HG02943 (cell line): Measurements from ENCODE around the gene RAD18.

Experiments used
- ATAC-seq: cut with Tn5 transposase; IDR thresholded peaks from one replicate; pipeline ENCODE4 v1.9.1; 2021; ENCODE audit warnings: mild to moderate bottlenecking, low read depth, moderate library complexity; ENCODE audit not compliant: unreplicated experiment

Gene RAD18

GRCh38 chr3:8839607-8840325 lies 123.5 kb downstream of the RAD18 start:
- no peak for ATAC-seq

GRCh38 chr3:8838765-8839423 lies 124.4 kb downstream of the RAD18 start:
- ATAC-seq, result no peak

- no peak for ATAC-seq
Measured at GRCh38 chr3:8838234-8838633, 125.0 kb downstream of the RAD18 start.

GRCh38 chr3:8837162-8837561 lies 126.1 kb downstream of the RAD18 start:
- ATAC-seq, result no peak

GRCh38 chr3:8836096-8836495 lies 127.2 kb downstream of the RAD18 start:
- ATAC-seq, result no peak

GRCh38 chr3:8835385-8835784 lies 127.9 kb downstream of the RAD18 start:
- ATAC-seq, result no peak

DNA sequence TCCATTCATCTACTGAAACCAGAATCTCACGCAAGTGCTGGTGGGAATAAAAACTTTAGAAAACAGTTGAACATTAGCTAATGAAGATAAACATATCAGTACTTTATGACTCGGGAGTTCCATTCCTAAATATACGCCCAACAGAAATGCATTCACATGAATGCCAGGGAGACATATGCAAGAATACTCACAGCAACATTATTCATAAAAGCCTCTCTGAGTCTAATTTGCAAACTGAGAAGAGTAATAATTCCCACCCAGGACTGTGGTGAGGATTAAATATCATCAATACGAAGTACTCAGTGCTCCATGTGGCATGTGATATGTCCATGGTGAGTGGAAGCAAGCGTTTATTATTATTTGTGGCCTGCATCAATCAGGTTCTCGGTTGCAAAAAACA lies 128.3 kb downstream of the RAD18 start:
- ATAC-seq, result no peak

- ATAC-seq, result no peak
Measured at GRCh38 chr3:8827641-8828040, 135.6 kb downstream of the RAD18 start.
